Suprapubic skin (tissue), 3 donors: ENCODE results near the gene MRPL23.

Source experiments
- CTCF ChIP-seq, 2 donors: fragments of 200-600 bp in 1 of 2; fragments of 450-650 bp in 1 of 2; sonication (generic) in 1 of 2; IDR thresholded peaks; one replicate each; pipeline ENCODE4 v1.5.1; 2016 to 2019; ENCODE audit warnings: antibody characterized with exemption in 2 of 2, mild to moderate bottlenecking in 1 of 2, moderate library complexity in 1 of 2
- EP300 ChIP-seq: sonication (generic); formaldehyde crosslinking; IDR thresholded peaks from one replicate; pipeline ENCODE4 v1.6.1; 2017; ENCODE audit warnings: antibody characterized with exemption

- TF ChIP-seq EP300 (no peak), CTCF (IDR thresholded peaks at IDR 0.05) (no peak)
Observed at GRCh38 chr11:1932681-1933080, 14.5 kb upstream of the MRPL23 start.
